Glomerular visceral epithelial cell (primary cell): Measurements from ENCODE around the gene OST4.

Experiments
- DNase-seq: peaks from one replicate; pipeline ENCODE4 v3.0.0-alpha.2; 2016; ENCODE audit errors: extremely low spot score

OST4 gene

GRCh38 chr2:27053321-27053720 lies 18.1 kb downstream of the OST4 start:
- no peak for DNase-seq

- no peak for DNase-seq
These were observed 19.4 kb downstream of the OST4 start for GRCh38 chr2:27051902-27052645.

- peak; percentile 93 for DNase-seq
These were observed 20.2 kb downstream of the OST4 start, which contains the start of gene AGBL5 for GRCh38 chr2:27050996-27051901. TSS of gene AGBL5 (plus strand) at chr2:27051668. CDS start at chr2:27052959, 1,291 bp downstream.

GRCh38 chr2:27050281-27050995 lies 21.0 kb downstream of the OST4 start:
- DNase-seq: peak; percentile 94

- peak; percentile 52 for DNase-seq
These were observed 21.8 kb downstream of the OST4 start for GRCh38 chr2:27049422-27050280.

- DNase-seq: no peak
These were observed 28.3 kb downstream of the OST4 start for GRCh38 chr2:27042985-27043634.

- DNase-seq: peak; percentile 16
These were observed 29.2 kb downstream of the OST4 start for GRCh38 chr2:27042159-27042661.

- peak; percentile 31 for DNase-seq
These were observed 29.7 kb downstream of the OST4 start for GRCh38 chr2:27041752-27042151.

- no peak for DNase-seq
These were observed 31.2 kb downstream of the OST4 start for GRCh38 chr2:27040282-27040681.

GRCh38 chr2:27039871-27040270 lies 31.6 kb downstream of the OST4 start:
- DNase-seq: no peak

GRCh38 chr2:27039426-27039825 lies 32.0 kb downstream of the OST4 start:
- DNase-seq: no peak

GRCh38 chr2:27038631-27039339 lies 32.7 kb downstream of the OST4 start:
- no peak for DNase-seq

GRCh38 chr2:27038012-27038411 lies 33.4 kb downstream of the OST4 start:
- DNase-seq: no peak

- no peak for DNase-seq
These were observed 38.1 kb downstream of the OST4 start for GRCh38 chr2:27033253-27033852.

GRCh38 chr2:27032495-27033252 lies 38.8 kb downstream of the OST4 start, which contains the start of gene TMEM214:
TSS of gene TMEM214 (plus strand) at chr2:27032965. CDS start at chr2:27033016, 51 bp downstream.
- DNase-seq: peak; percentile 83

GRCh38 chr2:27029051-27029450 lies 42.4 kb downstream of the OST4 start:
- DNase-seq: no peak

- DNase-seq: no peak
These were observed 44.2 kb downstream of the OST4 start for GRCh38 chr2:27027211-27027651.
